HG03196 (cell line): ENCODE data around the gene KLHL42.
"Not testable (repeated sequence)": the region's sequence is repeated elsewhere in the genome, so short reads cannot be mapped to it uniquely, and the experiment has no call there.

ENCODE experiments used
- ATAC-seq: cut with Tn5 transposase; IDR thresholded peaks from one replicate; pipeline ENCODE4 v1.9.1; 2021; ENCODE audit not compliant: unreplicated experiment

Gene KLHL42, protein sequence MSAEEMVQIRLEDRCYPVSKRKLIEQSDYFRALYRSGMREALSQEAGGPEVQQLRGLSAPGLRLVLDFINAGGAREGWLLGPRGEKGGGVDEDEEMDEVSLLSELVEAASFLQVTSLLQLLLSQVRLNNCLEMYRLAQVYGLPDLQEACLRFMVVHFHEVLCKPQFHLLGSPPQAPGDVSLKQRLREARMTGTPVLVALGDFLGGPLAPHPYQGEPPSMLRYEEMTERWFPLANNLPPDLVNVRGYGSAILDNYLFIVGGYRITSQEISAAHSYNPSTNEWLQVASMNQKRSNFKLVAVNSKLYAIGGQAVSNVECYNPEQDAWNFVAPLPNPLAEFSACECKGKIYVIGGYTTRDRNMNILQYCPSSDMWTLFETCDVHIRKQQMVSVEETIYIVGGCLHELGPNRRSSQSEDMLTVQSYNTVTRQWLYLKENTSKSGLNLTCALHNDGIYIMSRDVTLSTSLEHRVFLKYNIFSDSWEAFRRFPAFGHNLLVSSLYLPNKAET

DNA sequence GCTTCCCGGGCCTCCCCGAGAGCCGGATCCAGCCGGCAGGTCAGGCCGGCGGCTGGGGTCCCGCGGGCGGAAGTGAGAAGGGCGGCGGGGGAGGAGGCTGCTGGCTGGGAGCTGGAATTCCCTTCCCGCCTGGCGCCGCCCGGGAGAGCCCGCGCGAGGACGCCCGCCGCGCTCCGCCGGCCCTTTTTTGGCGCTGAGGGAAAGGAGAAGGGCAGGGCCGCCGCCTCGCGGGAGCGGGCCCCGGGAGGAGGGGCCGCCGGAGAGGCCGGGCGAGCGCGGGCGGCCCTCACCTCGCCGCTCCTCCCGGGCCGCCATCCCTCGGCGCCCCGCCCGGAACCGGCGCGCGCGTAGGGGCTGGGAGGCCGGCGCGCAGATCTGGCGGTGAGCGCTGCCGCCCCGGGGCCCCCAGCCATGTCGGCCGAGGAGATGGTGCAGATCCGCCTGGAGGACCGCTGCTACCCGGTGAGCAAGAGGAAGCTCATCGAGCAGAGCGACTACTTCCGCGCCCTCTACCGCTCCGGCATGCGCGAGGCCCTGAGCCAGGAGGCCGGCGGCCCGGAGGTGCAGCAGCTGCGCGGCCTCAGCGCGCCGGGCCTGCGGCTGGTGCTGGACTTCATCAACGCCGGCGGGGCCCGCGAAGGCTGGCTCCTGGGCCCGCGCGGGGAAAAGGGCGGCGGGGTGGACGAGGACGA is at the start of gene KLHL42, which contains the start of gene MANSC4:
KLHL42 (plus strand) TSS at position 314 of the 692 bp plus-strand sequence; CDS start at position 412, 98 bp downstream.
MANSC4 (minus strand) TSS at position 317 of the 692 bp plus-strand sequence. CDS start 8,960 bp downstream, outside the sequence.
- peak; percentile 70 for ATAC-seq

DNA sequence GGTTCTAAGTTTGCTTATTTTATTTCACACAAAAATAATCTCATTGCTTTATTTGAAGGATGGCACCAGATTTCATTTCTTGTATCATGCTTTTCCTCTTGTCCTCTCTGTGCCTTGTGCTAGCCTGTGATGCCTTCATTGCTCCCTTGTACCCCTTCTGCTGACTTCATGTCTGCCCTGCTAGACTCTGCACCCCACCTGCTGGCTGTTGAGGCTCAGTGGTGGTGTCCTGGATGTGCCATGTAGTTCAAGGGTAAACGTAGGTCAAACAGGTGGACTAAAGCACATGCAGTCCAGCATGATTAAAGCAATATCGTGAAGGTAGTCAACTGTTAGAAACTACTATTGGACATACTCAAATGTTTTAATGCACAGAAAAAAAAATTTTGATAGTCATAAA is 47.8 kb upstream of the KLHL42 start:
- no peak for ATAC-seq

DNA sequence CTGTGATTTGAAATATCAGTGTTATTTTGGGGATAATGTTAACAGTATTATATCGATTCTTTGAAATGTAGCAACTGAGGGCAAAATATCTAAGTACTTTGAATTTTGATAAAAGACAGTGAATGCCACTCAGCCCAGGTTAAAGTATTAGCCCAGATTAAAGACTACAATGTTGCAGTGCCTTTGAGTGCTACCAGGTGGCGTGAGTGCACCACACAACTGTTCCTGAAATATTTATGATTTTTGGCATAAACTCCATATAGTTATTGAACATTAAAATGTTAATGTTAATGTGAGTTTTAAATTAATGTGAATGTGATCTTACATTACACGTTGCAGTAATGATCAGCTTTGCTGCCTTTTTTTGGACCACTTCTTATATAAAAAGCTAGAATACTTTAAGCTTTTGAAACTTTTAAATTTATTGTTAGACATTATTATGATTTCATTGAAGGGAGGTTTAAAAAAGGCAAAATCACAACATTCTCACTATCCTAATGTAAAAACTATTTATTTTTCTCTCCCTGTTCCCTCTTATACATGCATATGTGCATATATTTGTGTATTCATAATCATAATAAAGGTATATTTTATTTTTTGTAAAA is 46.9 kb upstream of the KLHL42 start:
- ATAC-seq: peak; percentile 67

DNA sequence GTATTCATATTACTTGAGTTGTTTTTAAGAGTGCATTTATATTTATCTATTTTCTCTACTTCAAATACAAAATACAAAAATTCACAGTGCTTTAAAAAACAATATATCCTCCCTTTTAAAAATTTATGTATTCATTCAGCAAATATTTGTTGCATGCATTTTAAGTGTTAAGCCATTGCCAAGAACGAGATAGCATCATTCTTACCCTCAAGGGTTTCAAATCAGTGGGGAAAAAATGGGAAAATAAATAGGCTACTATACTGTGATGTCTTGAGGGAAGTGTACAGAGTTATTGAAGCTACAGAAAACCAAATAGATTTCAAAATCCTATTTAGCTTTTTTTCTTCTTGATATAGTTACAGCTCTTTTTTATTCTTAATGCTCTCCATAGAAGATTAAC is 46.2 kb upstream of the KLHL42 start:
- ATAC-seq: no peak

DNA sequence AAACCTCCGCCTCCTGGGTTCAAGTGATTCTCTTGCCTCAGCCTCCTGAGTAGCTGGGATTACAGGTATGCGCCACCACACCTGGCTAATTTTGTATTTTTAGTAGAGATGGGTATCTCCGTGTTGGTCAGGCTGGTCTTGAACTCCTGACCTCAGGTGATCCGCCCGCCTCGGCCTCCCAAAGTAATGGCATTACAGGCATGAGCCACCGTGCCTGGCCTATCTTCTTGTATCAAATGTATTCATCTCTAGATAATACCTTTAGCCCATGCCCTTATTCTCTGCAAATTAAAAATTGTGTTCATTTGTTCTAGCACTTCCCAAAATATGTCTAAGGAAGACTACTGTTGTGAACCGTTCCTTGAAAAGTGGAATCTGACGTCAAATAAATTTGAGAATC is 45.7 kb upstream of the KLHL42 start:
- ATAC-seq: not testable (repeated sequence)

DNA sequence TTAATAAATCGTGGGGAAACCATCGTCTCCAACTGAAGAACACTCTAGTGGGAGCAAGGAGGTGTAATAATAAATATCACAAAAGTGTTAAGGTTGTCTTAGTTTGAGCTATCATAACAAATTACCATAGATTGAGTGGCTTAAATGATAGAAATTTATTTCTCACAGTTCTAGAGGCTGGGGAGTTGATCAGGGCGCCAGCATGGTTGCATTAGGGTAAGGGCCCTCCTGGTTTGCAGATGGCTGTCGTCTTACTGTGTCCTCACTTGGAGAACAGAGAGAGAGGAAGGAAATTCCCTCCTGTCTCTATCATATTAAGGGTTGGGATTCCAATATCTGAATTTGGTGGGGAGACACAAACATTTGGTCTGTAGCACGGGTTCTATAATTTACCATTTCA is 36.4 kb upstream of the KLHL42 start:
- no peak for ATAC-seq

DNA sequence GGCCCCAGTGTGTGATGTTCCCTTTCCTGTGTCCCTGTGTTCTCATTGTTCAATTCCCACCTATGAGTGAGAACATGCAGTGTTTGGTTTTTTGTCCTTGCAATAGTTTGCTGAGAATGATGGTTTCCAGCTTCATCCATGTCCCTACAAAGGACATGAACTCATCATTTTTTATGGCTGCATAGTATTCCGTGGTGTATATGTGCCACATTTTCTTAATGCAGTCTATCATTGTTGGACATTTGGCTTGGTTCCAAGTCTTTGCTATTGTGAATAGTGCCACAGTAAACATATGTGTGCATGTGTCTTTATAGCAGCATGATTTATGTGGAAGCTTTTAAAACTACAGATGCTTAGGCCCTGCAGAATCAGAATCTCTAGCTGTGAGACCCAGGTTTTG is 34.3 kb upstream of the KLHL42 start:
- not testable (repeated sequence) for ATAC-seq

DNA sequence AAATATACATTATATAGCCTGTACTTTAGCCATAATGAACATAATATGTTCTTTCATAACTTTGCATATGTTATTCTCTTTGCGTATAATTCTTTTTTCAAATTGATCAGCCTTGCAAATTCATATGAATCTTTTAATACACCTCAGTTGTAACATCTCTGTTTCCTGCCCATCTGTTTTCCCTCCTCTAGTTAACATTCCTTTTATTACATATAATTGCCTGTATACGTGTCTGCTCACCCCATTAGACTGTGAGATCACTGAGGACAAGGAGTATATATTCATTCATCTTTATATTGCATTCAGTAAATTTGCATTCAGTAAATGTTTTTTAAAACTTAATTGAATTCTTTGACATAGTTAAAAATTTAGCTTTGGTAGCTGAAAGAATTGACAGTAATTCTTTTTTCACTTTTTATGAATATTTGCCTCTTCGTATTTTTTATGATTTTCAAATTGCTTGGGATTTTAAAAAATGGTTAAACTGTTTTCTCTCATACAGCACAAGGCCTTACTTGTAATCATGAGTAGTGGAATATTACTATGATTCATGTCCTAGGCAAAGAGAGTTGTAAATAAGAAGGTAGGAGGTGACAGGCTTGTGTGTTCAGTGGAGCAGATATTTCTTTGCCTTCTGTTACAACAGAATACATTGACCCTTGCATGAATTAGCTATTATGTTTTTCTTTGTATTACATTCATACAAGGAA is 32.8 kb upstream of the KLHL42 start:
- no peak for ATAC-seq

DNA sequence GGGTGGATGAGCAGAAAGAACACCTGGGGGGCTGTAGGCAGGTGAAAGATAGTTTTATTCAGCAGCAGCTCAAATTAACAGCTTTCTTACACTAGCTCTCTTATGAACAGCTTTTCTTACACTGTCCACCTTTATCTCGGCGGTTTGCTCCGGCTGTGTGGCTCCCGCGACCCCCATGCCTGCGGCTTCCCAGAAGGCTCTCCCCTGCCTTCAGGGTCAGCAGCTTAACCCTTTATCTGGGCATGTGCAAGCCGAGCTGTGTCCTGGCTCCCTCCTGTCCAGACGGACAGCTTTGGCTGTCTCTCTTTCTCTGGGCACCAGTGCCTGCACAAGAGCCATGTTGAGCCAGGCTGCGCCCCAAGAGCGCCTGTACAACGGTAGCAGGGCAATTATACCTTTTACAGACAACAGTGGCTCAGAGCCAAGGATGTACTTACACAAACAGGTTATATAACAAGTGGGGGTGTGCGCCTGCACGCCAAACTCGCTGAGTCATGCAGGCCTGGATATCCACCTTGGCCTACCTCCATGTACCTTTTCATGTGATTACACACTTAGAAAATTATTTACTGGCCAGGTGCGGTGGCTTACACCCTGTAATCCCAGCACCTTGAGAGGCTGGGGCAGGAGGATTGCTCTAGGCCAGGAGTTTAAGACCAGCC is 28.5 kb upstream of the KLHL42 start:
- no peak for ATAC-seq

DNA sequence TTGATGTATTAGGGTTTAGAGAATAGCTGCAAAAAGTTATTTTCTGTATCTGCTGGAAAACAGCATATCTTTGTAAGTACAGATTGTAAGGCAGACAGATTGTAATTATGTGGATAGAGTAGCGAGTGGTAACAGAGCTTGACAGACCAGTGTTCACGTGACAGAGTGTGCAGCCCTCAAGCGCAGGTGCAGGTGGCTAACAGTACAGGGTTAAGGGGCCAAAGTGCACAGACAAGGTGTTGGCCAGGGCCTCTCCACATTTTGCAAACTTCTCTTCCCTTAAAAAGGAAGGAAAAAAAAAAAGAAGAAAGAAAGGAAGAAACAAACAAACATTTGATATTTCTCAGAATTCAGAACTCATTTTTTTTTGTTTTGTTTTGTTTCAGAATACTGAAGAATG is 25.2 kb upstream of the KLHL42 start:
- no peak for ATAC-seq

DNA sequence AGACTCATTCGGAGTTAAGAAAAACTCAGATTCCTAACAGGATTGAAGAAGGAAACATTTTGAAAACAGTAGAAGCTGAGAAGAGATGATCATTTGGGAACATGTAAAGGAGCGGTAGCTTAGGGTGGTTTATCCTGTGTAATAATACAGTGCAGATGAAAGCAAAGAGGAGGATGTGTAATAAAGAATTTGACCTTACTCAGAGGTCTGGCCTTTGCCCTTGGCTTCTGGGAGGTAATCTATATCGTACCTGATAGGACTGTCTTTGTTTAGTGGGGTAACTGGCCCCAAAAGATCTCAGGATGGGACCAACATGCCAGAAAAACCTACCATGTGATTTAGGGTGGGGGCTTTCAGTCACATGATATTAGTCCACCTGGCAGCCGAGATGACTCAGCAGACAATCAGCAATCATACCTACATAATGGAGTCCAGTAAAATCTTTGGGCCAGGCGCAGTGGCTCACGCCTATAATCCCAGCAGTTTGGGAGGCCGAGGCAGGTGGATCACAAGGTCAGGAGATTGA is 23.3 kb upstream of the KLHL42 start:
- no peak for ATAC-seq

DNA sequence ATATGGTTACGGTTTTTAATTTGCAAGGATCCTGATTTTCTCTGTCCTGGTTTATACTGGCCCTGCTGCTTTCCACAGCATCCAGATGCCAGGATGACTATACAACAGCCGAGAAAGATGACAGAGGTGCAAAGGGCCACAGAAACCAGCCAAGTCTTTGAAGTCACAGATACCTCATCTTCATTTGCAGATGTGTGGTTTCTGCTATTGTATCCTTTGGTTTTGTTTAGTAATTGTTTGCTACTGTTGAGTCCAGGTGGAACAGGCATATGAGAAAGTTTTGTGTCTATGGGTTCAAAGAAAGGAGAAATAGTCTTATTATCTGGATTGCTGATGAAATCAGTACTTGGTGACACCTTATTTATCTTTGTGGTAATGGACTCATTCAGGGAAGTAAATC is 17.3 kb upstream of the KLHL42 start:
- ATAC-seq: no peak

DNA sequence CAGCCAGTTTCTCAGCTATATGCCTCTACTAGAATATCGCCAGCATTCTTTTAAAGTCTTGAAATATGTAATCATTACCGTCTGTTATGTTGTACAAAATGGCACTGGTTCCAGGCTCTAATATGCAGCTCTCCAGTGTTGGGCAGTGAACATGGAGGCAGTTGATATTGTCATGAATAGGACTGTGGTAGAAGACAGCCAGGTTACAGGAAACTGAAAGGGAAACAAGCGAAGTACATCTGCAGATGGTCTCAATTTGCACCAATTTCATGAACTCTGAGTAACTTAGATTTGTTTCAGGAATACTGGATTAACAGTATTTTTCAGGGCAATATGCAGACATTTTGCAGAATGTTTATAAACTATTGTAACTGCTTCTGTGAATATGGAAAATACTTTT is 13.4 kb upstream of the KLHL42 start:
- no peak for ATAC-seq

DNA sequence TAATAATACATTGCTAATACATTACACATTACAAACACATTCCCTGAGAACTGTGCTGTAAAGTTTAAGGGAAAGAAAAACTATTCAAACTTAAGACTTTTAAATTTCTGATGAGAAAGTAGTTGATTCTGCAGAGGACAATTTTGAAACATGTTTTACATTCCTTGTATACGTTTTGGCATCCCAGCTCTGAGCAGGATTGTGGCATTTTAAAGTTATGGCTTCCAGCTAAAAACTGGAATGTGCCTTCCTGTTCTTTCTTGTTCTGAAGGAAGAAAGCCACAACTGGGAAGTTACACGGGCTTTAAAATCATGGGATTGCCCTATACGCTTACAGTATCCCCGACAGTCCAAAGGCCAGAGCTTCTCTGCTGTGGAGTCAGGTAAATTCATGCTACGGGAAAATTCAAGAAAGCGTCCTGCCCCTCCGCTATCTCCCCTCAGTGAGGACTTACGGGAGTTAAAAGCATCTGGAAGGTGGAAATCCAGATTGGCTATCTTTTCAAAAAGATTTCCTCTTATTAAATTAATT is 10.8 kb upstream of the KLHL42 start:
- ATAC-seq: no peak

DNA sequence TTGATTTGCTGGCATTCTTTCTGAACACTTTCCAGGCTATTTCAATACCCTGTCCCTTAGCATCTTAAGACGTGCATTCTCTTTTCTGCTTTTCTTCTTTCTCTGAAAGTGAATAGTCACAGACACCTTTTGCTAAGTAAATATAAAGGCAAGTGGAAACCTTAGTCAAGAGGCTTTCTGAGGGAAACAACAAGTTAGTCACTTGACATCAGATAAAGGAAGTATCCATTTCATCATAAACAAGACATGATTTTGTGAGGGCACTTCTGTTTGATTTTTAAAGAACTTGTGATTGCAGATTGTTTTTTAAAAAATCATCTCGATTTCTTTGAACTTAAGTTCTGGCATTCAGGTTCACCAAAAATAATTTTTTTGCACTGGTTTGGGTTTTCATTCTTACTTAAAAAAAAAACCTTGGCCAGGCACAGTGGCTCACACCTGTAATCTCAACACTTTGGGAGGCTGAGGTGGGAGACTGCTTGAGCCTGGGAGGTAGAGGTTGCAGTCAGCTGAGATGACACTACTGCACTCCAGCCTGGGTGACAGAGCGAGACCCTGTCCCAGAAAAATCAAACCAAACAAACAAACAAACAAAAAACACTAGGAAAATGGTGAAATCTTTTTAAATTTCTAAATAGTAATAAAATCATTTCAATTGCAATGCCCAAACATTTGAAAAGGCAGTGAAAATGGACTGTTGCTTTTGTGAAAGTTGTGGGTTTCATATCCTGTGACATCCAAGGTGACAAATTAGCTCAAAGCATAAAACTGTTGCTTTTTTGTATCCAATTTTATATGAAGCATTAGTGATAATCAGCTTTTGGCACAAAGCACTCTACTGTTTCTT is 8.3 kb upstream of the KLHL42 start:
- ATAC-seq: no peak

DNA sequence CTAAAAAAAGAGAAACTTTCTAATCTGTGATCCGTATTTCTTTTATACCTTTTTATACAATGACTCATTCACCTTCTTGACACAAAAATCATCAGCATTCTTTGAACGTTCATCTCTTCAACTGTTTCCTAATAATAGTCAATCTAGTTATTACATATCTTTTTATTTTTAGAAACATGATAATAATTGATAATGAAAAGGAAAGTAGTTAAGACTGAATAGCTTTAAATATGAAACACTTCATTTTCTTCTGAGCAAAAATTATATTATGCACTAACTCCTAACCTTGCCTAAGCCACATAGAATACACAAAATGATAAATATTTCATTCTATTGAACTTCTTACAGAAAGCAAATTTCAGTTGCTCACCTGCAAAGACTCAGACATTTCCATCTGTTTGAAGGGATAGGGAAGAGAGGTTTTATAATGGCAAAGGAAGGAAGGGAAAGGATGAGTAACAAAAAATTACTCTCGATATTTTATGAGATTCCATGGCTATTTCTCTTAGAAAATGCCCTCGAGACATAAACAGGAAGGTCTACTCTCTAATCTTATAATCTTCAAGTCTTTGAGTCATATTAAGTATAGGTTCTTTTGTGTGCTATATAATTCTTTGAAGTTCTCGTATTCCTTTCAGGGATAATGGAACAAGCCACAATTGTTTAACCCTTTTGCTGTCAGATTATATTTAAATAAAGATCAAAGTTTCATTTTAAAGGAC is 7.5 kb upstream of the KLHL42 start:
- no peak for ATAC-seq

DNA sequence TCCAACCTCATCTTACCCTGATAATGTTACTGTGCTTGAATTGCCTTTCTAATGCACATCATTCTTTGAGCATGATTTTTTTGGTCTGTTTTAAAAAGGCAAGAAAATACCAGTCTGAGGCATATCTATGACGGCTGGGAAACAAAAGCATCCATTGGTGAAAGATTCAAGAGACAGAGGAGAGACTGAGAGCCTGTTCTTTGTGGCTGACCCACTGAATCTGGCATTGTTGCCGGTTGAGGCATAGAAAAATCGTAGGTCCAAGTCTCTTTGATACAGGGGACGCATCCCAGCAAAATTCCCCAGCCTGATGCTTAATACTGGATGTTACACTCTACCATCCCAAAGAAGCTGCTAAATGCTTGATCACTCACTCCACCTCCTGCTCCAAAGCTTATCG is 2.9 kb upstream of the KLHL42 start:
- ATAC-seq: no peak

DNA sequence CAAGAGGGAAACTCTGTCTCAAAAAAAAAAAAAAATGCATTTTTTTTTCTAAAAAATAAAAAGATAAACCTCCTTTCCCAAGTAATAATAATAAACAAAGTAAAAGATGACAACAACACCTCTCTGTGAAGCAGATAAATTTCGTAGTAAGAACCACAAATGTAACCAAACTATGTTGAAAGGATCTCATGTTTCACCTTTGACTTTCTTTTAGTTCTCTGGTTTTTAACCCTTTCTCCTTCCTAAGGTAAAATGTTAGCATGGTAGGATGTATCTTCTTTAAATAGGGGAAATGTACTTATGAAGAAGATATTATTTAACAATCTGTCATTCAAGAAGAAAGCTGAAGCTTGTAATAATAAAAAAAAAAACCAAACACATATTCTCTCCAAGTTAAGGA is 1.8 kb upstream of the KLHL42 start:
- ATAC-seq: no peak
